Measurements from ENCODE around the gene ERI3.

Gene ERI3

GRCh38 chr1:44346184-44346583 lies 8.9 kb downstream of the ERI3 start:
- no peaks in the 10 kb centered on the region for H3K9me3 ChIP-seq (ENCODE audit: severe bottlenecking)
- no peak for ATAC-seq (ENCODE audit: low read depth)
- no peaks in the 10 kb centered on the region for H3K27me3 ChIP-seq (ENCODE audit: insufficient read depth, poor library complexity, severe bottlenecking)
- H3K4me3 ChIP-seq (ENCODE audit: severe bottlenecking) = no peak overlapping the region
- no peaks in the 10 kb centered on the region; the same call in 1 of the 2 replicates for H3K36me3 ChIP-seq (ENCODE audit: low read depth)
- H3K4me1 ChIP-seq (ENCODE audit: insufficient read depth, poor library complexity, severe bottlenecking) = no peaks in the 10 kb centered on the region
- no peak for TF ChIP-seq CTCF (IDR thresholded peaks at IDR 0.05; ENCODE audit: poor library complexity, severe bottlenecking)
- no peak overlapping the region for H3K27ac ChIP-seq (ENCODE audit: poor library complexity, severe bottlenecking)
- DNase-seq (ENCODE audit: low spot score) = no peak

- no peak overlapping the region for H3K4me3 ChIP-seq (ENCODE audit: severe bottlenecking)
- no peak for ATAC-seq (ENCODE audit: low read depth)
- no peak for TF ChIP-seq CTCF (IDR thresholded peaks at IDR 0.05; ENCODE audit: poor library complexity, severe bottlenecking)
- no peak for DNase-seq (ENCODE audit: low spot score)
- no peaks in the 10 kb centered on the region for H3K27me3 ChIP-seq (ENCODE audit: insufficient read depth, poor library complexity, severe bottlenecking)
- H3K4me1 ChIP-seq (ENCODE audit: insufficient read depth, poor library complexity, severe bottlenecking) = no peaks in the 10 kb centered on the region
- H3K9me3 ChIP-seq (ENCODE audit: severe bottlenecking) = no peaks in the 10 kb centered on the region
- no peak overlapping the region for H3K27ac ChIP-seq (ENCODE audit: poor library complexity, severe bottlenecking)
- H3K36me3 ChIP-seq (ENCODE audit: low read depth) = no peaks in the 10 kb centered on the region; the same call in 1 of the 2 replicates
These were observed 9.8 kb downstream of the ERI3 start for GRCh38 chr1:44345187-44345775.

- Histone ChIP-seq H3K9me3 (ENCODE audit: severe bottlenecking) (no peaks in the 10 kb centered on the region), H3K4me3 (ENCODE audit: severe bottlenecking) (no peak overlapping the region), H3K27me3 (ENCODE audit: insufficient read depth, poor library complexity, severe bottlenecking) (no peaks in the 10 kb centered on the region), H3K36me3 (ENCODE audit: low read depth) (peaks cover 33% of the 10 kb centered on the region), H3K4me1 (ENCODE audit: insufficient read depth, poor library complexity, severe bottlenecking) (no peaks in the 10 kb centered on the region), H3K27ac (ENCODE audit: poor library complexity, severe bottlenecking) (no peak overlapping the region)
- no peak for TF ChIP-seq CTCF (IDR thresholded peaks at IDR 0.05; ENCODE audit: poor library complexity, severe bottlenecking)
- DNase-seq (ENCODE audit: low spot score) = no peak
- no peak for ATAC-seq (ENCODE audit: low read depth)
These were observed 15.3 kb downstream of the ERI3 start for GRCh38 chr1:44339731-44340130.

GRCh38 chr1:44338136-44338535 lies 16.9 kb downstream of the ERI3 start:
- Histone ChIP-seq H3K27me3 (ENCODE audit: insufficient read depth, poor library complexity, severe bottlenecking) (no peaks in the 10 kb centered on the region), H3K36me3 (ENCODE audit: low read depth) (peaks cover 40% of the 10 kb centered on the region), H3K4me3 (ENCODE audit: severe bottlenecking) (no peak overlapping the region), H3K27ac (ENCODE audit: poor library complexity, severe bottlenecking) (no peak overlapping the region), H3K4me1 (ENCODE audit: insufficient read depth, poor library complexity, severe bottlenecking) (no peaks in the 10 kb centered on the region), H3K9me3 (ENCODE audit: severe bottlenecking) (no peaks in the 10 kb centered on the region)
- ATAC-seq (ENCODE audit: low read depth) = no peak
- no peak for TF ChIP-seq CTCF (IDR thresholded peaks at IDR 0.05; ENCODE audit: poor library complexity, severe bottlenecking)
- DNase-seq (ENCODE audit: low spot score) = no peak

GRCh38 chr1:44336668-44337067 lies 18.4 kb downstream of the ERI3 start:
- DNase-seq (ENCODE audit: low spot score) = no peak
- H3K36me3 ChIP-seq (ENCODE audit: low read depth) = peaks cover 40% of the 10 kb centered on the region
- no peaks in the 10 kb centered on the region for H3K27me3 ChIP-seq (ENCODE audit: insufficient read depth, poor library complexity, severe bottlenecking)
- H3K27ac ChIP-seq (ENCODE audit: poor library complexity, severe bottlenecking) = no peak overlapping the region
- no peak for TF ChIP-seq CTCF (IDR thresholded peaks at IDR 0.05; ENCODE audit: poor library complexity, severe bottlenecking)
- no peaks in the 10 kb centered on the region for H3K4me1 ChIP-seq (ENCODE audit: insufficient read depth, poor library complexity, severe bottlenecking)
- no peaks in the 10 kb centered on the region for H3K9me3 ChIP-seq (ENCODE audit: severe bottlenecking)
- ATAC-seq (ENCODE audit: low read depth) = no peak
- no peak overlapping the region for H3K4me3 ChIP-seq (ENCODE audit: severe bottlenecking)

Measured in RWPE2 (cell line).